ENCODE results near the gene SKOR1.
A peak's percentile ranks its signal among the peaks of the same experiment; 100 is the strongest.

Gene SKOR1

GRCh38 chr15:67824976-67825880, at the start of gene SKOR1:
Gene SKOR1, plus strand, starts transcription at chr15:67825509. Its CDS starts 94 bp downstream, at chr15:67825603.
- peak; percentile 19 for DNase-seq

- DNase-seq, result no peak
These were observed 49.3 kb upstream of the SKOR1 start for GRCh38 chr15:67775998-67776397.

GRCh38 chr15:67776600-67776999, 48.7 kb upstream of the SKOR1 start:
- DNase-seq, result peak; percentile 64

GRCh38 chr15:67777071-67777470, 48.2 kb upstream of the SKOR1 start:
- no peak for DNase-seq

- no peak for DNase-seq
These were observed 47.5 kb upstream of the SKOR1 start for GRCh38 chr15:67777773-67778172.

GRCh38 chr15:67778968-67779548, 46.3 kb upstream of the SKOR1 start:
- no peak for DNase-seq

- no peak for DNase-seq
These were observed 45.7 kb upstream of the SKOR1 start for GRCh38 chr15:67779549-67780111.

- DNase-seq, result no peak
These were observed 44.2 kb upstream of the SKOR1 start for GRCh38 chr15:67781061-67781460.

GRCh38 chr15:67781907-67782690, 43.2 kb upstream of the SKOR1 start:
- DNase-seq, result no peak

- DNase-seq, result no peak
These were observed 42.7 kb upstream of the SKOR1 start for GRCh38 chr15:67782691-67782991.

GRCh38 chr15:67783303-67783702, 42.0 kb upstream of the SKOR1 start:
- DNase-seq, result no peak

GRCh38 chr15:67784090-67784781, 41.1 kb upstream of the SKOR1 start:
- DNase-seq, result no peak

GRCh38 chr15:67784856-67785430, 40.4 kb upstream of the SKOR1 start:
- DNase-seq, result no peak

GRCh38 chr15:67785431-67785830, 39.9 kb upstream of the SKOR1 start:
- DNase-seq, result no peak

- DNase-seq, result no peak
These were observed 38.7 kb upstream of the SKOR1 start for GRCh38 chr15:67786646-67787045.

- no peak for DNase-seq
These were observed 36.3 kb upstream of the SKOR1 start for GRCh38 chr15:67788986-67789385.

- no peak for DNase-seq
These were observed 34.5 kb upstream of the SKOR1 start for GRCh38 chr15:67790610-67791319.

- peak; percentile 30 for DNase-seq
These were observed 32.9 kb upstream of the SKOR1 start for GRCh38 chr15:67792250-67792942.

GRCh38 chr15:67794832-67795574, 30.3 kb upstream of the SKOR1 start:
- DNase-seq, result no peak
